Activated T-helper 1 cell treated with anti-CD3 and anti-CD28 coated beads, Interleukin-12 subunit alpha, Interleukin-12 subunit beta, Interleukin-2, Interleukin-4 antibody, amounts not matched to agents 30 ng/mL and 10 ng/mL and 1 ng/mL, durations not matched to agents 14 hours and 24 hours and 36 hours (primary cell): ENCODE results near the gene TRIM8. TPM values are rescaled to one million over a fixed set of nuclear protein-coding genes. Genes with fewer than 3 reads are reported as not detected.

Experiments used
- DNase-seq: peaks from one replicate; pipeline ENCODE4 v3.0.0; 2021; ENCODE audit warnings: low spot score
- H3K27ac Mint-ChIP-seq: one replicate; pipeline ENCODE4 v1.8.0; 2021; ENCODE audit warnings: mild to moderate bottlenecking, mixed read lengths
- H3K27me3 Mint-ChIP-seq: one replicate; pipeline ENCODE4 v1.8.0; 2022; ENCODE audit warnings: mild to moderate bottlenecking, moderate library complexity, mixed read lengths; ENCODE audit not compliant: insufficient read depth
- H3K36me3 Mint-ChIP-seq: one replicate; pipeline ENCODE4 v1.8.0; 2021; ENCODE audit warnings: low read depth, mixed read lengths
- H3K4me1 Mint-ChIP-seq: one replicate; pipeline ENCODE4 v1.8.0; 2021; ENCODE audit warnings: low read depth, mixed read lengths
- H3K4me3 Mint-ChIP-seq: one replicate; pipeline ENCODE4 v1.8.0; 2021; ENCODE audit warnings: mild to moderate bottlenecking, moderate library complexity, mixed read lengths
- H3K9me3 Mint-ChIP-seq: one replicate; pipeline ENCODE4 v1.8.0; 2021; ENCODE audit warnings: mixed read lengths
- intact Hi-C: fragments of 100-400 bp; cut with micrococcal nuclease; formaldehyde crosslinking; loops from one replicate; pipeline ENCODE4 v1.15.1; 2024
- total RNA-seq: library from RNA; stranded (reverse); gene quantifications from 2 replicates; pipeline ENCODE4 v1.2.3, GENCODE V29; 2022

TRIM8 gene
- total RNA-seq, 1 donor from 2014 or later = 111 TPM

DNA sequence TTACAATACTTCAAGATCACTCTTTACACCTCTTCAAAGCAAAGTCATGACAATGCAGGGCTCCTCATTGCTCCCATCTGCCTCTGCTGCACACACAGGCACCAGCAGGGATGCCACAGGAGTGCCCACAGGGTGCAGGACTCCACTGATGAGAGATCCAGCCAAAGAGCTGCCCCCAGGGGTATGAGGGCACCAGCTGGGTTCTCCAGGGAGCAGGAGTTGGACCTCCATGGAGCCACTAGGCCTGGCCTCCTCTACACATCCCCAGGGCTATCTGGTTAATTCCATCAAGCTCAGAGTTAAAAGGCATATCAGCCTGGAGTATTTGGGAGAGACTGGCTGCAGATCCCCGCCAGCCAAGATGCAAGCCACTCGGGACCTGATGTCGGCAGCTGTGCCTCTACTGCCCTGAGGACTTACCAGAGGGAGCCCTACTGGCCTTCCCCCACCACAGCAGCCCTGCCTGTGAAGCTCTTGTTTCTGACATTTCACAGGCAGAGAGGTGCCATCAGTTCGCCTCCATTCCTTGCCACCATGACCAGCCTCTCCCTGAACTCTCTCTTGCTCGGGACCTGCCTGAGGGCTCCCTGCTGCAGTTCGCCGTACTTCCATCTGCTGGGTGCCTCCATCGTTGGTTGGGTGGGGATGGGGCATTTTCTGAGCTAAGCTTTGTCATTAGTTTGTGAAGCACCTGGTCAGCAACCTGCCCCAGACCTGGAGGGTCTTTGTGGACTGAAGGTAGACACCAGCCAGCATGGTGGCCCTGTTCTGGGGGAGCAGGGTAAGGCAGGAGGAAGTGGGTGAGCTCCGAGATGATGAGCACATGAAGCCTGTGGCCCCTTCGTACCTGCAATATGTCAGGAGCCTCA lies 12.5 kb upstream of the TRIM8 start:
- H3K4me3 Mint-ChIP-seq = no peak overlapping the region
- H3K9me3 Mint-ChIP-seq = no peaks in the 10 kb centered on the region
- no peak for DNase-seq
- H3K27ac Mint-ChIP-seq = peak overlapping the region; percentile 84
- H3K36me3 Mint-ChIP-seq = peaks cover 4% of the 10 kb centered on the region
- intact Hi-C loops = no loop called here
- H3K27me3 Mint-ChIP-seq = no peaks in the 10 kb centered on the region
- peaks cover 44% of the 10 kb centered on the region for H3K4me1 Mint-ChIP-seq

DNA sequence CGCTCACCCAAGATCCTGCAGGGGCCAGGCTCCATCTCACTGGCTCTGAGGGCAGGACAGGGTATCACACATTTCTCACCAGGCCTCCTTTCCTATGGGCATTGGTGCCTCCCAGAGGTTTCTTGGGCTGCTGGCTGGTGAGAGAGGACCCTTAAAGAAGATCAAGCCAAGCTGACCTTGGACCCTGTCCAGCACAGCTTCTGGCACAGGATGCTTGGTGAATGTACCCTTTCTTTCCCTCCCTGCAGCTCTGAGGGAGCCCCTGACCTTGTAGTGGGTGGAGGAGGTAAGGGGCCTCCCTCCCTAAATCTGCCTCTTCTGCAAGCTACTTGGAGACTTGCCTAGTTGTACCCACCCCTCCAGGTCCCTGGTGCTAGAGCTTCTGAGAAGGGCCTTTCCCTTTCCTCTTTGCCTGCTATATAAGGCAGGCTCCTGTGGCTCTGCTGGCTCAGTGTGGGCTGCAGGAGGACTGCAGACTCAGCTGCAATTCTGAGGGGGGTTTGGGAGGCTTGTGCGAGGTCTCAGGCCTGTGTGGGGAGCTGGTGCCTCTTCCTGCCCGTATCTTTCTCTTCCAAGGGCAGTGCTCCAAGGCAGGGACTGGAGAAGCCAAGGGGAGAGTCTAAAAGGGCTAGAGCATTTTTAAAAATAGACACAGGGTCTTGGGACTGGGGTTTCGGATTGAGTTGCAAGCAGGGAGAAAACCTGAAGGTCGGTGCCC lies 11.7 kb upstream of the TRIM8 start:
- no peak for DNase-seq
- no peaks in the 10 kb centered on the region for H3K9me3 Mint-ChIP-seq
- H3K27ac Mint-ChIP-seq = peak overlapping the region; percentile 84
- no peaks in the 10 kb centered on the region for H3K27me3 Mint-ChIP-seq
- intact Hi-C loops = no loop called here
- H3K36me3 Mint-ChIP-seq = peaks cover 4% of the 10 kb centered on the region
- peak overlapping the region; percentile 25 for H3K4me3 Mint-ChIP-seq
- H3K4me1 Mint-ChIP-seq = peaks cover 44% of the 10 kb centered on the region

DNA sequence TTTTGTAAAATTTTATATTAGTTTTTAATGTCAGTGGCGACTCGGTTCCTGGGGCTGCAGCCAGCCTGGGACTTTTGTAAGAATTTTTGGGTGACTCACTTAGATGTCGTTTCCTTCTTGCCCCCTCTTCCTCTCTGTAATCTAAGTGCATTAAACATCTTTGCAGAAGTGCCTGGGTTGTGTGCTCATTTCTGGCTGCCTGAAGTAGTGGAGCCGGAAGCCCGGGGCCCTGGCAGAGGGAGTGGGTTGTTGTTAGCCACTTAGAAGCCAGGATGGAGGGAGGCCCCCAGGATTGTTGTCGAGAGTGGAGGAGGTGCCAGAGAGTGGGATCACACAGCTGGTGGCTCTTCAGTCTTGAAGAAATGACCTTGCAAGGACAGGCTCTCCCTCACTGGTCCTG lies 11.0 kb upstream of the TRIM8 start:
- Mint-ChIP-seq H3K27ac (peak overlapping the region; percentile 84), H3K27me3 (no peaks in the 10 kb centered on the region), H3K4me3 (peak overlapping the region; percentile 20), H3K4me1 (peaks cover 44% of the 10 kb centered on the region), H3K9me3 (no peaks in the 10 kb centered on the region), H3K36me3 (peaks cover 4% of the 10 kb centered on the region)
- intact Hi-C loops = no loop called here
- peak; percentile 14 for DNase-seq

DNA sequence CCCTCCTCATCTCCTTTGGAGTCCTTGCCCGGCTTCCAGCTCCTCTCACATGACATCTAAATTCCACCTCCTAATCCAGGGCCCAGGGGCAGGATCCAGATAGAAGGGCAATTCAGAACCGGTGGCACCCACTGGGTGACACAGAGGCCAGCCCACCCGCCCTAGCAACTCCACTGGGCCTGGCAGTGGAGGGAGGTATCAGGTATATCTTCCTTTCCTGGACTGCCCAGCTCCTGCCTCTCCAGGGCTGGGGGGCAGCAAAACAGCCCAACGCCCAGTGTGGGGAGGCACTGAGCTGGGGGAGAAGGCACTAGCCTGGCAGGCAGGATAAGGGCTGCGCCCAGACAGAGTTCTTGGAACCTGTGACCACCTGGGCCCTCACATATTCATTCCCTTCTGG lies 10.4 kb upstream of the TRIM8 start:
- intact Hi-C loops = no loop called here
- Mint-ChIP-seq H3K36me3 (peaks cover 4% of the 10 kb centered on the region), H3K9me3 (no peaks in the 10 kb centered on the region), H3K27ac (peak overlapping the region; percentile 84), H3K4me3 (peak overlapping the region; percentile 20), H3K4me1 (peaks cover 44% of the 10 kb centered on the region), H3K27me3 (no peaks in the 10 kb centered on the region)
- DNase-seq = no peak

DNA sequence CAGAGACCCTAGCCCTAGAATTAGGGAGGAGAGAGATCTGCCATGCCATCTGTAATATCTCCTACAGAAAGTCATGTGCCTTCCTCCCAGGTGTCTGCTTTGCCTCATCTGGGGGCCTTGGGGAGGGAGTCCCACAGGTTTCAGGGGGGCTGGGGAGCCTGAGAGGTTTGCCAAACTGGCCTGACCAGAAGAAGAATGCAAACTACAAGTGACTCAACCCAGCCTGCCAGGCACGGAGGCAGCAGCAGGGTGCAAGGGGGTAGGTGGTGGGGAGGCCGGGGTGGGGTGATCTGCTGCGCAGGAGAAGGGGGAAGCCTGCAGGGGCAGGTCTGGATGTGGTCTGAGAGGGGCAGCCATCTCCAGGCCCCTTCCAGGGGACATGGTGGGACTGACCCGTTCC lies 9.6 kb upstream of the TRIM8 start:
- DNase-seq = no peak
- H3K27ac Mint-ChIP-seq = no peak overlapping the region
- peaks cover 44% of the 10 kb centered on the region for H3K4me1 Mint-ChIP-seq
- no peaks in the 10 kb centered on the region for H3K27me3 Mint-ChIP-seq
- no peaks in the 10 kb centered on the region for H3K9me3 Mint-ChIP-seq
- peaks cover 4% of the 10 kb centered on the region for H3K36me3 Mint-ChIP-seq
- no peak overlapping the region for H3K4me3 Mint-ChIP-seq
- intact Hi-C loops = no loop called here

DNA sequence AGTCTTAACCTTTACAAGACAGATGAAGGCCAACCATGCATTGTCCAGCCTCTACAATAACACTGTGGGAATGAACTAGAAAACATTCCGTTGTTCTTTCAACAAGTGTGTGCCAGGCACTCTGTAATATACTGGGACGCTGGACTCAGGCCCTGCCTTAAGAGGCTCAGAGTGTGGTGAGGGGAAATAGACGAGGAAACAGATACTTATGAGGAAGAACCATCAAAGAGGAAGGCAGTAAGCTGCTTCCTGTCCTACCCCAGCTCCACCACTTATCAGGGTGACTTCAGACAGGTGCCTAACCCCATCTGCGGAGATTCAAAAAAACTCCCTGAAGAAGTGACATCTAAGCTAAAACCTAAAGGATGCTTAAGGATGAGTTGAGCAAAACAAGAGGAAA lies 8.9 kb upstream of the TRIM8 start:
- H3K36me3 Mint-ChIP-seq = peaks cover 4% of the 10 kb centered on the region
- H3K4me1 Mint-ChIP-seq = peaks cover 44% of the 10 kb centered on the region

DNA sequence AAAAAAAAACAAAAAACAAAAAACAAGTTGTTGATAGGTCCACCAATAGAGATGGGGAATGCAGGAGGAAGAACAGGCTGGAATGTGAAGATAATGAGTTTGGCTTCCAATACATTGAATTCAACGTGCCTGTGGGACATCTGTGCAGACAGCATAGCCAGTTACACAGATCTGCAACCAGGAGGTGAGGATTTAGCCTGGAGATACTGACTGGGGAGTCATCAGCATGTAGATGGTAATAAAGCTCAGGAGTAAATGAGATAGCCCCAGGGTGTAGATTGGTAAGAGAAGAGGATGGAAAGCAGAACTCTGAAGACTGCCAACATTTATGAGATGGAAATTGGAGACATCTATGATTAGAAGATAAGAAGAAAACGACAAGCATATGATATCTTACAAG lies 4.7 kb upstream of the TRIM8 start:
- no peaks in the 10 kb centered on the region for H3K9me3 Mint-ChIP-seq
- H3K4me1 Mint-ChIP-seq = peaks cover 22% of the 10 kb centered on the region
- H3K36me3 Mint-ChIP-seq = no peaks in the 10 kb centered on the region
- no peak overlapping the region for H3K4me3 Mint-ChIP-seq
- no peak for DNase-seq
- H3K27me3 Mint-ChIP-seq = no peaks in the 10 kb centered on the region
- no peak overlapping the region for H3K27ac Mint-ChIP-seq
- intact Hi-C loops = no loop called here

More for the DNA sequence above, 8.9 kb upstream of the TRIM8 start:
- intact Hi-C loops = no loop called here
- no peaks in the 10 kb centered on the region for H3K9me3 Mint-ChIP-seq
- no peak for DNase-seq
- H3K27me3 Mint-ChIP-seq = no peaks in the 10 kb centered on the region
- H3K4me3 Mint-ChIP-seq = peak overlapping the region; percentile 20
- H3K27ac Mint-ChIP-seq = peak overlapping the region; percentile 41

DNA sequence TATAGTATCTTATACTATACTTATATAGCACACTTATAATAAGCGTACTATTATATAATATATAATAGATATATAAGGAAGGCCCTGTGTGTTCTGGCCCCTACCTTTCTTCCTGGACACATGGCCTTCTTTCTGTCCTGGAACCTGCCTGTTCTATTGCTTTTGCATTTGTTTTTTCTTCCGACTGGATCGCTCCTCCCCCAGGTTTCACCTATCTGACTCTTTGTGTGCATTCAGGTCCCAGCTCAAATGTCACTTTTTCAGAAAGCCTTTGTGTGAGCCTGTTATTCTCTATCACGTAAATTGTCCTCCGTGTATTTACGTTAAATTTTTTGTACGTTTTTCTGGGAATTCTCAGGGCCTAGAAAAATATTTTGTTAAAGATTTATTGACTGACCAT lies 2.9 kb upstream of the TRIM8 start:
- Mint-ChIP-seq H3K9me3 (no peaks in the 10 kb centered on the region), H3K4me1 (peaks cover 12% of the 10 kb centered on the region), H3K4me3 (peak overlapping the region; percentile 86), H3K27ac (peak overlapping the region; percentile 82), H3K27me3 (no peaks in the 10 kb centered on the region), H3K36me3 (peaks cover 11% of the 10 kb centered on the region)
- intact Hi-C loops = loop anchor here (5.0 kb wide), 1 partner anchor 509 kb away; the partner anchor contains the start of gene PPRC1
- no peak for DNase-seq

DNA sequence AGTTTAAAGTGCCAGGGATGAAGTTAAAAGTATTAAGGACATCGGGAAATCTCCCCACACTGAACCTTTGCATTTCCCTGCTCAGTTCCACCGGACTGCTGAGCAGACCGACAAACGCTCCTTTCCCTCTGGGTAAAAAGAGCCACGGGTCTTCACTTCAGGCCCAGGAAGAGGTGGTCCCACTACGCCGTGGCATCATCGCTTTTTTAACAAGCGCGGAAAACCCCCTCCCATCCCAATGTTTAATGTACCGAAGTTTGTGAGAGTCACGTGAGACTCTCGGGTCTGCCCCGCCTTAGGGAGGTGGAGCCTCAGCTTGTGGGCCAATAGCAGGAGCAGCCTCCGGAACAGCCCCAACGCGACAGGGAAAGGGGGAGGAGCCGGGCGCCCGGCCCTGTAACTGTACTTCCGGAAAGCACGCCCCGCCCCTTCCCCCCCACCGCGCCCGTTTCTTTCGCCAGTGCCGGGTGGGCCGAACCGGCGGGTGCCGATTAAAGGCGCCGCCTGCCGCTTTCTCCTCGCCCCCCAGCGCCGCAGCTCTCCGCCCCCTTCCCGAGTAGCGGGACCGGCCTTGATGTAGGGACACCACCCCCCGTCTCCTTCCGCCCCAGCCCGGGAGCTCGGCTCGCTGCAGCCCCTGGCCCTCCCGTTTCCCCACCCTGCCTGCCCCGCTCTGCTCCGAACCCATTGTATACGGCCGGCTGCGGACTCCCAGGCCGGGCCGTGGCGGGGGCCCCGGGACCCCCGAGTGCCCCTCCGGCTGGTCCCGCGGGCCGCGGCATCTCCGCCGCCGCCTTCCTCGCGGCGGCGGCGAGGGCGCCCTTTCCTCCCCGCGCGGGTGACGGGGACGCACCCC lies 2.2 kb upstream of the TRIM8 start:
- peaks cover 19% of the 10 kb centered on the region for H3K4me1 Mint-ChIP-seq
- intact Hi-C loops = loop anchor here (1.0 to 5.0 kb wide), 11 partner anchors 72 to 823 kb away; partner anchors contain the start of genes ACTR1A, ARL3, GBF1 and NOLC1
- H3K36me3 Mint-ChIP-seq = peaks cover 16% of the 10 kb centered on the region
- no peaks in the 10 kb centered on the region for H3K27me3 Mint-ChIP-seq
- peak overlapping the region; percentile 82 for H3K27ac Mint-ChIP-seq
- peak overlapping the region; percentile 90 for H3K4me3 Mint-ChIP-seq
- H3K9me3 Mint-ChIP-seq = no peaks in the 10 kb centered on the region
- peak; percentile 94 for DNase-seq

DNA sequence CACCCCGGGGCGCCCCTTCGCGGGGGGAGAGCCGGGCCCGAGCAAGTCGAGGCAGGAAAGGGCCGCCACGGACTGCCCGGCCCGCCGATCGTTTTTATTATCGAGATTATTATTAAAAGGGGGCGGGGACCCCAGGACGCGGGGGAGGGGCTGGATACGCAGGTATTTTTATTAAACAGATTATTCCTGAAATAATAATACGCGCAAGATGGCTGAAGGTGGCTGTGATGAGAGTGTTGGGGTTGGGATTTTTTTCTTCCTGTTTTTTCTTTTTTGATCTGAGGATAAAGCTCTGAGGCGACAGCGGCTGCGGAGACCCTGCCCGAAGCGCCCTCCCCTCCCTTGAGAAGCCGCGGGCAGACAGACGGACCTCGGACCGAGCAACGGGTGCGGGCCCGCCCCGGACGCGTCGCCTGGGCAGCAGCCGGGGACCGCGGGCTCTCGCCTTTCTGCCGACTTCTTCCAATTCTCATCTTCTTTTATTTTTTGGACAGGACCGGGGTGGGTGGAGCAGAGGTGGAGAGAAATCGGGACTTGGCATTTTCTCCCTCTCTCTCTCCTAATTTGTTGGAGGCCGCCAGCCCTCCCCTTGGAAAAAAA lies 1.4 kb upstream of the TRIM8 start:
- no peaks in the 10 kb centered on the region for H3K9me3 Mint-ChIP-seq
- H3K36me3 Mint-ChIP-seq = peaks cover 18% of the 10 kb centered on the region
- no peak for DNase-seq
- H3K27ac Mint-ChIP-seq = peak overlapping the region; percentile 91
- peak overlapping the region; percentile 90 for H3K4me3 Mint-ChIP-seq
- peaks cover 23% of the 10 kb centered on the region for H3K4me1 Mint-ChIP-seq
- no peaks in the 10 kb centered on the region for H3K27me3 Mint-ChIP-seq
- intact Hi-C loops = loop anchor here (1.0 to 5.0 kb wide), 12 partner anchors 71 to 824 kb away; partner anchors contain the start of genes ACTR1A, ARL3, BORCS7 and GBF1

DNA sequence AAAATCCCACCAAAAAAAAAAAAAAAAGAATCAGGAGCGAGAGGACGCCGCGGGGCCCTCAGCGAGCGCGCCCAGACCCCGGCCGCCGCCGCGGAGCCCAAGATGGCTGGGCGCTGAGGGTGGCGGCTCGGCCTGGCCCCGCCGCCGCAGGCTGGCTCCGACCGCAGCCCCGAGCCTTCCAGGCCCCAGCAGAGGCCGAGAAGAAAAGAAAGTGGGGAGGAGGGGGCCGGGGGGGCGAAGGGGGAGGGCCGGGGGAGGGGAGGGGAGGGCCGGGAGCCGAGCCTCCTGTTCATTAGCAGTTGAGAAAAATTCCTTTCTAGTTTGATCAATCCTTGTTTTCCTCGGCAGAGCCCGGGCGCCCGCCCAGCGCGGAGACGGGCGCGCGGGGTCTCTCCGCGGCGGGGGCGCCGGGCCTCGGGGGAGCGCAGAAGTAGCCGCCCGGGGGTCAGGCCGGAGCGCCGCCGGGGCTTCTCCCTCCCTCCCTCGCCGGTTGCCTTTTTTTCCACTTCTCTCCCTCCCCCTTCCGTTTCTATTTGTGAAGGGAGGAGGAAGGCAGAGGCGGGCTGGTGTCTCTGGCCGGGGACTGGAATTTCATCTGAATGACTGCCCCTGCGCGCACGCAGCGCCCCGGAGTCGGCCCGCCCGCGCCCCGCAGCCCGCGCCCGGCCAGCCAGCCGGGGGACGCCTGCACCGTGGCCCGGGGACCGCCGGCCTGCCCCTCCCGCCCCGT lies 778 bp upstream of the TRIM8 start:
- DNase-seq = no peak
- H3K4me3 Mint-ChIP-seq = peak overlapping the region; percentile 90
- H3K27ac Mint-ChIP-seq = peak overlapping the region; percentile 91
- peaks cover 29% of the 10 kb centered on the region for H3K4me1 Mint-ChIP-seq
- intact Hi-C loops = loop anchor here (1.0 to 5.0 kb wide), 5 partner anchors 195 to 825 kb away; partner anchors contain the start of genes BORCS7, GBF1, OGA and PPRC1
- H3K36me3 Mint-ChIP-seq = peaks cover 21% of the 10 kb centered on the region
- no peaks in the 10 kb centered on the region for H3K27me3 Mint-ChIP-seq
- H3K9me3 Mint-ChIP-seq = no peaks in the 10 kb centered on the region
